ENCODE data around the gene MAPK12. TPM values are rescaled to one million over a fixed set of nuclear protein-coding genes. Genes with fewer than 3 reads are reported as not detected.

The MAPK12 gene
- total RNA-seq, 1 donor = 0.73 TPM

GRCh38 chr22:50257451-50258360, 3.8 kb downstream of the MAPK12 start:
- Histone ChIP-seq H3K4me1 (ENCODE audit: insufficient read depth, low read length) (peaks cover 4% of the 10 kb centered on the region), H3K4me3 (ENCODE audit: low read length) (no peak overlapping the region), H3K27me3 (ENCODE audit: insufficient read depth, low read length) (peaks cover 8% of the 10 kb centered on the region), H3K9me3 (ENCODE audit: low read depth, low read length) (no peaks in the 10 kb centered on the region)

GRCh38 chr22:50257041-50257440, 4.4 kb downstream of the MAPK12 start:
- H3K9me3 ChIP-seq (ENCODE audit: low read depth, low read length) = no peaks in the 10 kb centered on the region
- peaks cover 4% of the 10 kb centered on the region for H3K27me3 ChIP-seq (ENCODE audit: insufficient read depth, low read length)
- no peak overlapping the region for H3K4me3 ChIP-seq (ENCODE audit: low read length)
- peaks cover 3% of the 10 kb centered on the region for H3K4me1 ChIP-seq (ENCODE audit: insufficient read depth, low read length)

- peaks cover 8% of the 10 kb centered on the region for H3K4me1 ChIP-seq (ENCODE audit: insufficient read depth, low read length)
- no peak overlapping the region for H3K4me3 ChIP-seq (ENCODE audit: low read length)
- H3K9me3 ChIP-seq (ENCODE audit: low read depth, low read length) = no peaks in the 10 kb centered on the region
- H3K27me3 ChIP-seq (ENCODE audit: insufficient read depth, low read length) = peaks cover 3% of the 10 kb centered on the region
Observed at GRCh38 chr22:50256258-50256862, 5.1 kb downstream of the MAPK12 start.

GRCh38 chr22:50255607-50256006, 5.9 kb downstream of the MAPK12 start:
- H3K4me1 ChIP-seq (ENCODE audit: insufficient read depth, low read length) = peaks cover 11% of the 10 kb centered on the region
- no peaks in the 10 kb centered on the region for H3K9me3 ChIP-seq (ENCODE audit: low read depth, low read length)
- H3K27me3 ChIP-seq (ENCODE audit: insufficient read depth, low read length) = peaks cover 2% of the 10 kb centered on the region
- H3K4me3 ChIP-seq (ENCODE audit: low read length) = no peak overlapping the region

GRCh38 chr22:50255099-50255498, 6.4 kb downstream of the MAPK12 start:
- peaks cover 16% of the 10 kb centered on the region for H3K4me1 ChIP-seq (ENCODE audit: insufficient read depth, low read length)
- no peak overlapping the region for H3K4me3 ChIP-seq (ENCODE audit: low read length)
- no peaks in the 10 kb centered on the region for H3K9me3 ChIP-seq (ENCODE audit: low read depth, low read length)
- no peaks in the 10 kb centered on the region for H3K27me3 ChIP-seq (ENCODE audit: insufficient read depth, low read length)

GRCh38 chr22:50253941-50254340, 7.5 kb downstream of the MAPK12 start:
- no peaks in the 10 kb centered on the region for H3K27me3 ChIP-seq (ENCODE audit: insufficient read depth, low read length)
- H3K4me1 ChIP-seq (ENCODE audit: insufficient read depth, low read length) = peaks cover 25% of the 10 kb centered on the region
- H3K9me3 ChIP-seq (ENCODE audit: low read depth, low read length) = no peaks in the 10 kb centered on the region
- no peak overlapping the region for H3K4me3 ChIP-seq (ENCODE audit: low read length)

- Histone ChIP-seq H3K4me1 (ENCODE audit: insufficient read depth, low read length) (peaks cover 30% of the 10 kb centered on the region), H3K27me3 (ENCODE audit: insufficient read depth, low read length) (no peaks in the 10 kb centered on the region), H3K4me3 (ENCODE audit: low read length) (no peak overlapping the region)
Observed at GRCh38 chr22:50253046-50253915, 8.2 kb downstream of the MAPK12 start.

GRCh38 chr22:50252082-50253045, 9.1 kb downstream of the MAPK12 start:
- Histone ChIP-seq H3K4me3 (ENCODE audit: low read length) (no peak overlapping the region), H3K27me3 (ENCODE audit: insufficient read depth, low read length) (no peaks in the 10 kb centered on the region), H3K4me1 (ENCODE audit: insufficient read depth, low read length) (peaks cover 39% of the 10 kb centered on the region), H3K9me3 (ENCODE audit: low read depth, low read length) (no peaks in the 10 kb centered on the region)

More at GRCh38 chr22:50253046-50253915, 8.2 kb downstream of the MAPK12 start:
- H3K9me3 ChIP-seq (ENCODE audit: low read depth, low read length) = no peaks in the 10 kb centered on the region

- Histone ChIP-seq H3K4me3 (ENCODE audit: low read length) (peak overlapping the region; percentile 60), H3K27me3 (ENCODE audit: insufficient read depth, low read length) (no peaks in the 10 kb centered on the region), H3K9me3 (ENCODE audit: low read depth, low read length) (no peaks in the 10 kb centered on the region), H3K4me1 (ENCODE audit: insufficient read depth, low read length) (peaks cover 40% of the 10 kb centered on the region)
Observed at GRCh38 chr22:50251477-50252081, 9.9 kb downstream of the MAPK12 start.

GRCh38 chr22:50250555-50251476, 10.7 kb downstream of the MAPK12 start, which contains the start of gene HDAC10:
Gene HDAC10 (minus strand): TSS chr22:50251265. CDS start chr22:50251032, 233 bp downstream.
- H3K27me3 ChIP-seq (ENCODE audit: insufficient read depth, low read length) = no peaks in the 10 kb centered on the region
- H3K9me3 ChIP-seq (ENCODE audit: low read depth, low read length) = no peaks in the 10 kb centered on the region
- H3K4me1 ChIP-seq (ENCODE audit: insufficient read depth, low read length) = peaks cover 45% of the 10 kb centered on the region
- H3K4me3 ChIP-seq (ENCODE audit: low read length) = peak within 1 kb of the TSS; percentile 60

- Histone ChIP-seq H3K27me3 (ENCODE audit: insufficient read depth, low read length) (no peaks in the 10 kb centered on the region), H3K9me3 (ENCODE audit: low read depth, low read length) (no peaks in the 10 kb centered on the region), H3K4me1 (ENCODE audit: insufficient read depth, low read length) (peaks cover 50% of the 10 kb centered on the region), H3K4me3 (ENCODE audit: low read length) (peak overlapping the region; percentile 60)
Observed at GRCh38 chr22:50250249-50250554, 11.3 kb downstream of the MAPK12 start.

GRCh38 chr22:50249341-50250248, 11.9 kb downstream of the MAPK12 start:
- no peaks in the 10 kb centered on the region for H3K27me3 ChIP-seq (ENCODE audit: insufficient read depth, low read length)

More at GRCh38 chr22:50249341-50250248, 11.9 kb downstream of the MAPK12 start:
- H3K9me3 ChIP-seq (ENCODE audit: low read depth, low read length) = no peaks in the 10 kb centered on the region
- no peak overlapping the region for H3K4me3 ChIP-seq (ENCODE audit: low read length)
- H3K4me1 ChIP-seq (ENCODE audit: insufficient read depth, low read length) = peaks cover 50% of the 10 kb centered on the region

Data from mononuclear cell (primary cell).